ENCODE measurements around the gene SMARCA2.

SMARCA2 gene

DNA sequence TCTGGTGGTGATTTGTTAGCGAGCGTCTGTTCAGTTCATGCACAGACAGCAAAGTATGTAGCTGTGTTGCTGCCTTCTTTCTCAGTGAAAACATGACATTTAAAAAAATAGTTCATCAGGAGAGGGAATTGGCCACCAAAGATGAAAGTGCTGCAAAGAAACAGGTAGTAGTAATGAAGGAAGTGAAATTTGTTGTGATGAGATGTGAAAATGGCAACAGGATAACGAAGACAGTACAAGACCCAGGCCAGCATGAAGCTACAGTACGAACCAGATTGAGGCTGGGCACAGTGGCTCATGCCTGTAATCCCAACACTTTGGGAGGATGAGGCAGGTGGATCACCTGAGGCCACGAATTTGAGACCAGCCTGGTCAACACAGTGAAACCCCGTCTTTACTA, 136.0 kb downstream of the SMARCA2 start:
- no peak for DNase-seq

DNA sequence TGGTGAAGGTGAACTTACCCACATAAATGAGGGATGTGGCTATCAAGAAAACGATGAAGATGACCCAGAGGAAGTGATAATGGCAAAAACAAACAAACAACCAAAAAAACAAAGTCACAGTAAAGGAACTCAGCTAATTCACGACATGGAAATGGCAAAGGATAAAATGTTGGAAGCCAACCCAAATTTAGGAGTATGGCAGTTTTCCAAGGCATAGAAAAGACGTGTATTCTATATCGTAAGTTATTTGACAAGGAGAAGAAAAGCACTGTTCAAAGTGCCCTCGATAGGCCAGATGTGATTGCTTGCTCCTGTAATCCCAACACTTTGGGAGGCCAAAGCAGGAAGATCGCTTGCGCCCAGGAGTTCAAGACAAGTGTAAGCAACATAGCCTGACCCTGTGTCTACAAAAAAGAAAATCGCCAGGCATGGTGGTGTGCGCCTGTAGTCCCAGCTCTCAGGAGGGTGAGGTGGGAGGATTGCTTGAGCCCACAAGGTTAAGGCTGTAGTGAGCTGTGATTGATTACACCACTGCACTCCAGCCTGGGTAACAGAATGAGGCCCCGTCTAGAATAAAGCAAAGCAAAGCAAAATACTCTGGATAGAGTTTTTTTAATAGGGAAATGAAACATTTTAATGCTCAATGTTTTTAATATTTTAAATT, 138.0 kb downstream of the SMARCA2 start:
- DNase-seq, result no peak

DNA sequence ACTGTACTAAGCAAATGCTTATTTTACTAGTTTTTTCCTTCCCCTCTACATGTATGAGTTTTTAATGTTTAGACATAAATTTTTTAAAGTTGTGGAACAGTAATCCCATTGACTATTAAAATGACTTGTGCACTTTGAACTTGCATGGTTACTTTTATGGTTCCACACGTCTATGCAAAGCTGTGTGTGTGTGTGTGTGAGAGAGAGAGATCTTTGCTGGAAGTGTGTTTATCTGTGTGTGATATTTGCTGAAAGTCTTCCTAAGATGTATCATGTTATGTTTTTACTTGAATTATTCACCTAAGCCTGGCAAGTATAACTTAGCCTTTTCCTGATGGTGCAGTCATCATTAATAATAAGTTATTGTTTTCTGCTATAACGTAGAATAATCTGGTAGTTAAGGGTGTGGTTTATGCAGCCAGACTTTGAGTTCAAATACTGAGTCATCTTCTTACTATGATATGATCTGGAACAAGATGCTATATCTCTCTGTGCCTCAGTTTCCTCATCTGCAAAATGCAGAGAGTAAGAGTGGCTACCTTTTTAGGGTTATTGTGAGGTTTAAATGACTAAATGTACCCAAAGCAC, 138.6 kb downstream of the SMARCA2 start:
- DNase-seq, result no peak

DNA sequence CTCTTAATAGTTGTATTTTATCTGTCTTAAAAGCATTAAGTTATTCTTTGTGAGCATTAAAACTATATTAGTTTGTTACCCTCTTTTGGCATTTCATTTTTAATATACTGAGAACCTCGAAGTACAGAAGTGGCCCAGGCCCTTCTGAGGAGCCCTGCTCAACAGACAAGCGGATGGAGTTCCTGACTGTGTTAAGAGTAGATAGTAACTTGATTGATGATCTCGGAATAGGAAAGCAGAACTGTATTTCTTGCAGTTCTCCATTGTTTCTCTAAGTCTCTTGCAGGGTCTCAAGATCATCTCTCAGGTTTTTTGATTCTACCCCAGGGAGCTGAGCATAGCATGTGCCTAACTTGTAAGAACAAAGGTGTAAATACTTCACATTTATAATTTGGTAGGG, 139.6 kb downstream of the SMARCA2 start:
- no peak for DNase-seq

DNA sequence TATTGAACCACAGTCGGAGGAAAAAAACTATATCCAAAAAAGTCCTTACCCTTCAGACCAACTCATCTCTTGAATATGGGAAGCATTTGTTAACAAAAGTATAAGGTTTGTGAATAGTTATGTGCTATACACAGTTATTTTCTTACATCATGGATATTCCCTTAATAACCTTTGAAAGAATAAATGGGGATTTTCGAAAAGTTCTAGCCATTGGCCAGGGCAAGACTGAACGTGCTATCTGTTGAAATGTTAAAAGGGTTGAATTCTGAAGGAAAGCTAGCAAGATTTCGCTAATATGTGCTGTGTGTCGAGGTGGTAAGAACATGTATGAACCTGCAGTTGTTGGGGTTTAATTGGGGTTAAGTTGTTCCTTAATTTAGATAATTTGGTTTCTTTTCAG, 140.8 kb downstream of the SMARCA2 start:
- no peak for DNase-seq

DNA sequence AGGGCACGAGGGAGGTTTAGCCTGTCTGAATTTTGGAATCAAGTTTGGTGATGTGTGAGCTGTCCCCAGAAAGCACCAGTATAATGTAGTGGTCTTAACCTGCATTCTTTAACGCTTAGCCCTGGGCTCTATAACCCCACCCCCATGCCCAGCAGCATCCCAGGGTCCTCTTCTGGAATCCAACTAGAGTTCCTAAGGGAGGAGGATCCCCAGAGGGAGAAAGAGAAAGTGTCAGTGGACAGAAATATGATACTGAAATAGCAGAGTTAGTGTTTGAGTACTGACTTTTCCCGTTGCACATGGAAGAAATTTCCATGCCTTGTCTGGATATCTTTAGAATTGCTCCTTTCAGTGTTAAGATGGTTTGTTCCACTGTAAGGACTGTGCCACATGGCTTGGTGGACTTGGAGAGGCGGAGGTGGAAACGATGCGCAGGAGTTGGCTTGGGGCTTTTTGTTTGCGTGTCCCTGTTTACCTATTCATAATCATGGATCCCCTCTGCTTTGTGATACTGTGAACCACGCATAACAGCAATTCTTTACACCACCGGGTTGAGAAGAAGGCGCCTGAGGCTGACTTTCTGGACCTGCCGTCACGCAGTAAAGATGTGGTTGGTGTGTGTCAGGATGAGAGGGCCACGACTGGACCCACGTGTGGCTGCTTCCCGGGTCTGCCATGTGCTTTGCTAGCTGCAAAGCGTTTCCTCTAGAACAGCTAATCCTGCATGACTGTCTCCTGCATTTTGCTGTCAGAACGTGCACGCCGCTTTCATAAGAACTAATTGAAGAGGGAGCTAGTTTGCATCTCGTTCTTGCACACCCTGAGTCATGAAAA, 142.3 kb downstream of the SMARCA2 start:
- DNase-seq, result no peak

DNA sequence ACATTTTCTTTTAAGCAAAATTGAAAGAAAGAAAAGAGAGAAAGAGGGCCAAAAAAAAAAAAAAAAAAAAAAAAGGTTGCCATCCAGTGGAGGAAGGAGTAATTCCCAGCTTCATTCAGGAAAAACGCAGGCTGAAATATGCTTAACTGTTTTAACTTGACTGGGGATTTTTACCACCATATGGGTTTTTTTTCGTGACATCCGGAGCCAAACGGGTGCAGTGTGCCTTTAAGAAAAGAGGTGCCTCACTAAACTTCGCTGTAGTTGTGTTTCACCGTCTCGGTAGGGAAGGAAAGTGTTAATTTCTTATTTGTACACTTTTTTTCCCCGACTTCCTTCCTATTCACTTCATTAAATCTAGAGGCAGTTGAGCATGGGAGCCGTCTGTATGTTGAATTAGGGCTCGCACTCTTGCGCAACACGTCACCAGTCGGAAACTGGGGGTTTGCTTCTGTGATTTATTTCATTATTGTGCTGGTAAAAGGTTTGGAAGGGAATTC, 143.0 kb downstream of the SMARCA2 start:
- DNase-seq, result peak; percentile 20

DNA sequence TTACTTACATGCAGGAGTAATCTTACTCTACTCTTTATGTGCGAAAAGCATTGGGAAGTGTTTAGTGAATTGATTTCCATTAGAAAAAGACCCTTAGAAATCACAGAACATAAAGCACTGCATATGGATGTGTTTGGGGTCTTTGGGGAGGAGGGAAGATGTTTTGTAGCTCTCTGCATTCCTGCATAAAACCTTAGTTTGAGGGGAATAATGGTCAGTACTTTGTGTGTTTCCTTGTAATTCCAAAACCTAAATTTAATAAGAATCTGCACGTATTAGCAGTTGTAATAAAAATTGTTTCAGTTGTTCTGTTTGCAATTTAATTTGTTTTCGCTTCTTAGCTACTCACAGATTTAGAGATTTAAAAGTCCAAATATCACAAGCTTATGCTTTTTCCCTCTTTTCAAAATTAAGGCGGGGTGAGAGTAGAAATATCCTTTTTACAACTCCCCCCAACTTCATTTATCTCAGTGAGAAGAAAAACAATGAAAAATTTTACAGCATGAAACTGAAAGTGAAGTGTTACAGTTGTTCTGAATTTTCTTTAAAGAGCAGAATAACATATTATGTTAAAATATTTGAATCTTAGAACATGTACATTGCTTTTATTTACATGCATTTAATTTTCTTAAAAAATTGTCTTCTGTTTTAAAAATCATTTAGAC, 143.8 kb downstream of the SMARCA2 start:
- no peak for DNase-seq

DNA sequence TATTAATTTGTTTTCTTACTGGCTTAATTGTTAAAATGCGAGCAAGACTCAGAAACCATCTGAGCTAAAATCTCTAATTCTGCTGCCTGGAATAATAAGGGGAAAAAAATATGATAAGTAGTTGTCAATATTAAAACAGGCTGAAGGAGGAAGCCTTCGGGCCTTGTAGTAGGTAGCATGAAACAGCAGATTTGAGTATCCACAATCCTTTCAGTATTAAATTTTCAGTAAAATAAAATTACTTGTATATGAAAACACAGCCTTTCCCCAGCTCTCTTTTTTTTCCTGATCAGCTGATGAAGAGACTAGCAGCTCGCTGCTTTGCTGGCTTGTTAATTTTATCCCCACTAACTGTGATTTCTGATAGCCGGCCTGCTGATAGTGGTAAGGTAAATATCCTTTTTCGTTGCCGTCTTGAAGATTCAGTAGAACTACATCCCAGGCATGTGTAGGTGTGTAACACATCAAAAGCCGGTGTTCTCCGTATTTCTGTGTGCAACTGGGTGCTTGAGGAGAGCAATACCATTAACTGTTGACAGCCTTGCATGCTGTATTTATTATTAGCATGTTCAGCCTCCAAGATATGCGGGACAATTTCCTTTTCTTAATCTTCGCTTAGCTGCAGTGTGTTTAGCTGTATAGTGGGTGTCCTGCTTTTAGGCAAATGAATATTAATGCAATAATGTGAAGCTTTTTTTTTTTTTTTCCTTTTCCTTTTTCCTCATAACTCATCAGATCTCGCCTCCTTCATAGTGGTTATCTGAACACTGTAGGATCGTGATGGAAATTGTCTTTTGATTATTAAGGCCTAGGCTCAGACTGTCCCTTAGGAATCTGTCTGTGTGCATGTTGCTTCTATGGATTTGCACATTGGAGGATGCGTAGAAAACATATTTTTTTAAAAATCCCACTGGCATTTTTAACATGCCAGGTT, 144.6 kb downstream of the SMARCA2 start:
- DNase-seq, result no peak

DNA sequence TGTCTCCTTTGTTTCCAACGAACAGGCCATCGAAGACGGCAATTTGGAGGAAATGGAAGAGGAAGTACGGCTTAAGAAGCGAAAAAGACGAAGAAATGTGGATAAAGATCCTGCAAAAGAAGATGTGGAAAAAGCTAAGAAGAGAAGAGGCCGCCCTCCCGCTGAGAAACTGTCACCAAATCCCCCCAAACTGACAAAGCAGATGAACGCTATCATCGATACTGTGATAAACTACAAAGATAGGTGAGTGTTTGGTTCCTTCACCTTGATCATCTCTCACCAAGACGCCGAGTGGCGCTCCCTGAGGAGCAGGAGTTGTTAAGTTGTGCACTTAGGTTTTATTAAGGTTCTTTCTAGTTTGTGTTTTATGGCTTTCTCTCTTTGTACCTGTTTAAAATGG, 146.5 kb downstream of the SMARCA2 start:
- no peak for DNase-seq

DNA sequence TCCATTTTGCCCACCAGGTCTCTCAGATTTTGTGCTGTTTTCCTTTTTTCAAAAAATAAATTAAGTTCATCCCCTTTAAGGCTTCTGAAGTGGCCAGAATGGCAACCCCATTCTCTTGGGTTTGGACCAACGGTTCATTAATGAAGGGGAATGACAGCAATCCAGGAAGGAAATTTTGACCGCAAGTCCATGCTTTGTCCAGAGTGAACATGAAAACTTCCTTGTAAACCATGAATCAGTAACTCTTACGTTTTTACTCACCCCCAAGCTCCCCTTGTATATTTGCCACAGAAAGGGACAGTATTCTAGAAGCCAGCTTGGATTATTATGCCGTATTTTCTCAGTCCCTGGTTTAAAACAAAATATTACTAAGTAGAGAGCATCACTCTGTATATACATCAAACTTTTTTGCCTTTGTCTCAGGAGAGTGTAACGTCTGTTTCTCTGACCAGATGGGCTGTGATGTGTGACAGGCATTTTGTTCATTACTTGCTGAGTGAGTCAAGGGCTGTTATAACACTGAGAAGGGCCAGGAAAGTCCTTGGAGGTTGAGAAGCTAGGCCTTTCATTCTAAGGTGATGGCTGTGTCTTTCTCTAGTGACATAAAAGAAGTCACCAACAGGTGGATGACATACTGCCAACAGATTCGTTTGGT, 148.2 kb downstream of the SMARCA2 start:
- DNase-seq, result no peak

DNA sequence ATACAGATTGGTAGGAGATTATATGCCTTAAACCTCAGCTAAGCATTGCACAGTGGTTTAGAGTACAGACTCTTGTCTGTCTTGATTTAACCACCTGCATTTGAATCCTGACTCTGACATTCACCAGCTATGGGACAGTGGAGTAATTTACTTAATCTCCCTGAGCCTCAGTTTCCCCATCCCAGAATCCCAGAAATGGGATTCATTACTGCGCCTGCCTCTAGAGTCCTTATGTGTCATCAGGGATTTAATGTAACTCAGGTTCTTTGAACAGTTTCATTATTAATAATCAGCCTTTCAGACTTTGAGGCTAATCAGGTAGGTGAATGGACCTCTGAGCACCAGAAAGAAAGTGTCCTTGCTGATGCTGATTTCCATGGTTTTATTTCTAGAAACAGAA, 149.1 kb downstream of the SMARCA2 start:
- DNase-seq, result no peak

DNA sequence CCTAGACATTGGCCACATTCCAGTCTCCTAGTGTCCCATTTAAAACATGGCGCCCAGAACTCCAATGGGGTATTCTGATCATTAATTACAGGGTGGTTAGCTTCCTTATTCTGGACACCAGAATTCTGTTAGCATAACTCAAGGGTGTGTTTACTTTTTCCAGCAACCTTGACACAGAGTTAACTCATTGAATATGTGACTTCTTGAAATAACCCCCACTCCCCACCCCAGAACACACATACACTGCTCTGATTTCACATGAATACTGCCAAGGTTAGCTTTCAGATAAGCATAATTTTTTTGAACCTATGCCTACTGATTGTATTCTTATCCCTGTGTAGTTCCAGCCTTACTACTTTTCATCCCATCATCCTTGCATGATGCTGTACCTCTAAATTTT, 151.1 kb downstream of the SMARCA2 start:
- DNase-seq, result no peak

DNA sequence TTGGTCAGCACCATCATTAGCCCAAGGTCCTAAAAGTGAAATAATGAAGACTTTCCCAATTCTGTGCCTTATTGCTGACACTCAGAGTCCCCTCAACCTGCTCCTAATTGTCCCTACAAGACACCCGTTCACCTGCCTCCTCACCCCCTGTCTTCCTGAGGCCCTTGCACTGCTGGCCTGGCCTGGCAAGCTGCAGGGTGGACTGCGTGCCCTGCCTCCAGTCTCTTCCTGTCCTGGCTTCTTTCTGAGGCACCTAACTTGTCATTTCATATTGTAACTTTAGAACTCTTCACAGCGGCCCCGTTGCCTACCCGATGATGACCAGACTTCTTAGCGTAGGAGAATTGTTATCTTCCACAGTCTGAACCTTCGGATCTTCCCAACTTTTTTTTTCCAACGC, 153.9 kb downstream of the SMARCA2 start:
- DNase-seq, result no peak

DNA sequence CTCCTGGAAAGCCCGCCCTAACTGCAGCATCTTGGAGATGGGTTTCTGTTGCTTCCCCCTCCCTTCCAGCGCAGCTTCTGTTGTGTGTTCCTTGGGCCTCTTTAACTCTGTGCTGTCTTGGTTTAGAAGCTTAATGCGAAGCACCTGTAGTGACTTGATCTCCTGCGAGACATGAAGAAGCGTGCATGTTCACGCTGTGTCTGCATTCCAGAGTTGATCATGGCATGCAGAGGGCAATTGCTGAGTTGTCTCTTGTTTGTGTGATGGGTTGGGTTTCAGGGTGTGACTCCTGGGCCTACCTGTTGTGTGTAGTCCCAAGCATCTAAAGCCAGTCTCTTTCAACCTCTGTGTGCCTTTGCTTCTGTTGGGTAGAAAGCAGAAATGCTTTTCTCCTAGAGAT, 155.6 kb downstream of the SMARCA2 start:
- DNase-seq, result no peak

DNA sequence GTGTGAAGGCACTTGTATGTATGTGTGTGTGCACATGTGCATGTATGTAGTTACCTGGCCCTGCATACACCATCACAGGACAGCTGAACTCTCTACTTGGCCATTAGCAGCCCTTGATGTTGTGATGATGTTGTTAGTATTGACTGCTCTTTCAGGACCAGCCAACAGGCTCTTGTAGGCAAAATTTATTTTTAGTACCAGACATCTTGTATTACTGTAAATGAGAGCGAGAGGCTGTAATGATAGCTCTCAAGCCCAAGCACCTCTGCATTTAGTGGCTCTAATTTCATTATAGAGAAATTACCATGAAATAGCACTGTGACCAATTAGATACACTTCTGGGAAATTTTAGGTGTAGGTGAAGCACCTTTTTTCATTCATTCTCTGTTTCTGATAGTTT, 158.0 kb downstream of the SMARCA2 start:
- no peak for DNase-seq

DNA sequence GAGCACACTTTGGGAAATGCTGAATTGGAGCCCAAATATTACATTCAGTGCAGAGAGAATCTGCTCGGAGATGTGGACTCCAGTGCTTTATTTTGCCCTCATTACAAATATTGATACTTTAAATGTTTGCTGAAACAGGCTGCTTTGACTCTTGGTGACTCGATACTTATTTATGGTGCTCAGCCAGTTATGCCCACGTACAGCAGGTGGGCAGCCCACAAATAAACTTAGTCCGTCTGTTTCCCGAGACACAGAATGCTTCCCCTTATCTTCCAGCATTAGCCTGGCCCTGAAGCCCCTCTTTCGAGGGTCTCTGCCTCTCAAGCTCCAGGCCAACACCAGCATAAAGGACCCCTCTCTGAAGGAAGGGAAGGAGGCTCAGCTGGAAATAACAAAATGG, 158.7 kb downstream of the SMARCA2 start:
- DNase-seq, result no peak

DNA sequence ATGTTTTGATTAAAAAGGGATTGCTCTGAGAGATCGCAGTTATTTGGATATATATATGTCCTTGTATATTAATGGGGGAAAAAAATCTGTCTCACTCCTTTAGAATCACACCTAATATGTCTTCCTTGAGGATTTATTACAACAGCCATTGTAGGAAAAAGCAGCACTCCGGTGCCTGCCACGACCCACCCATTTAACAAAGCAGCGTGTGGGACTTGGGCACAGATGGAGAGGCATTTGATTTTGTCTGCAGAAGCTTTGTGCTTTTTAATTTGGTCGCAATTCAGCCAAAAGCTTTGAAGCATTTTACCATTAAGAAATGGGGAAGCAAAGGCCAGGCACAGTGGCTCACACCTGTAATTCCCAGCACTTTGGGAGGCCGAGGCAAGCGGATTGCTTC, 159.2 kb downstream of the SMARCA2 start:
- DNase-seq, result no peak

DNA sequence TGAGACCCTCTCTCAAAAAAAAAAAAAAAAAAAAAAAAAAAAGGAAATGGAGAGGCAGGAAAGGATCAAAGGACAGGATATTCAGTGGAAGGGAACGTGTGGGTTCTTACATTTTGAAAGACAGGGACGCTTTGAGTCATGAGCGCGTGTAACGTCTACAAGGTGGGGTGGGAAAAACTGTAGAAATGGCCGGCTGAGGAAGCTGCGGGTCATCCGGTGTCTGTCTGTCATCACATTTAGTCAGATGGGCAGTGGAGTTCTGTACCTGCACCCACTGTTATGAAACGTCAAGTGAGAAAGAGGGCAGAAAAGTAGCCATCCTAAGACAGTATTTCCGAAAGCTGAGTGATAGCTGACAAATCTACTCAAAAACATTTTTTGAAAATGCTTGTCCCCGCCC, 159.8 kb downstream of the SMARCA2 start:
- no peak for DNase-seq

DNA sequence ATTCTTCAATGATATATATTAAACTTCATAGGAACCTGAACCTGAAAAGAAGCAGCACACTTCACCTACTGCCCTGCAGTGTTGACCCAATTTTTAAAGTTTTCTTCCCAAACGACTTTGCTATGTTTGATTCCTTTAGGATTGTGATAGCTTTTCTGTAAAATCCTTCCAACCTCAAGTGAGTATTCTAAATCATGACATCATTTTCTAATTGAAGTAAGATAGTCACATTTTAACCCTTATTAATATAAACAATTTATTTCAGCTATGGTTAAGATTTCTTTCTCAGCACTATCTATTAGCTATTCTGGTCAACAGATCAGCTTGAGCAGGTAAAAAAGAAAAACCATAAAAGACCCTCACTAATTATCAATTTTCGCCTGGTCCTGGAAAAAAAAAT, 162.0 kb downstream of the SMARCA2 start:
- DNase-seq, result no peak

DNA sequence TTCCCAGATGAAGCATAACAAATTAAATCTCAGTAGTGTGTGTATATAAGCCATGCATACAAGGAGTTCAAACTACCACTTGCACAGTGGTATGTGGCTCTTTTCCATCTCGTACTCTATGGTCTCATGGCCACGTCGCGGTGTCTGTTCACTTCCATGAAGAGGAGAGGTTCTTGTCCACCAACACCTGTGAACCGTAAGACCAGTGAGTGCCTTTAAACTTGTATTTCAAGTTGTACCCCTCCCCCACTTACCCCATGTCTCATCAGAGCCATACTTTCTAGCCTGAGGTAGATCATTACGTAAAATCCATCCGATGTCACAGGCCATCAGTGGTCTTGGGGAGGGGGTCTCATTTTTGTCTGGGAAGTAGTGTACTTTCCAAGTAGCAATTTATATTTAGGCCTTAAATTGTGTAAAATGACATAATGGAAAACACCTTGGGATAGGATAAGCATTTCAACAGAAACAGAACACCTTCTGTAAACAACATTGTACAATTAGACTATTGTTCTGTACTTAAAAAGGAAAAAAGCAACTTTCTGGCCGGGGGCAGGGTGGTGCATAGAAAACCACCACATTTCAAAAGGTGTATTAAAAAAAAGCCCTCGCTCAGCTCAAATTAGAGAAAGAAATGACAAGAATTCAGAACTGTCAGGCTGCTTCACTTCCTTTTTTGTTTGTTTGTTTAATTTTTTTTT, 163.0 kb downstream of the SMARCA2 start:
- no peak for DNase-seq

Measured in NK-92 treated with Interleukin-12 subunit alpha and Interleukin-12 subunit beta, amount 100 ng/mL, for 24 hours (cell line).